Heart right ventricle (tissue), 16 donors: Measurements from ENCODE around the gene TTR. TPM values are rescaled to one million over a fixed set of nuclear protein-coding genes. Genes with fewer than 3 reads are reported as not detected.

Experiments used
- ATAC-seq, 8 donors: fragments of 200-7000 bp; cut with Tn5 transposase; one replicate each; pipeline ENCODE4 v1.9.1; 2020; ENCODE audit warnings: mild to moderate bottlenecking in 8 of 8, moderate library complexity in 8 of 8, moderate number of reproducible peaks in 1 of 8
- DNase-seq, 2 donors: peaks; one replicate each; pipeline ENCODE4 v3.0.0-alpha.2; 2020
- H3K27ac ChIP-seq, 10 donors: fragments of 200-600 bp; sonication (generic) in 2 of 10; one replicate each; pipeline versions ENCODE4 v1.5.0 to v1.8.0; 2020 to 2022; ENCODE audit warnings: mild to moderate bottlenecking in 3 of 10
- H3K27me3 ChIP-seq, 7 donors: fragments of 200-600 bp; one replicate each; pipeline ENCODE4 v1.8.0; 2021 to 2022; ENCODE audit warnings: mild to moderate bottlenecking in 2 of 7
- H3K36me3 ChIP-seq, 9 donors: fragments of 200-600 bp; sonication (generic) in 1 of 9; one replicate each; pipeline versions ENCODE4 v1.5.0 to v1.8.0; 2020 to 2022; ENCODE audit warnings: mild to moderate bottlenecking in 2 of 9
- H3K4me1 ChIP-seq, 9 donors: fragments of 200-600 bp; sonication (generic) in 1 of 9; one replicate each; pipeline versions ENCODE4 v1.5.0 to v1.8.0; 2020 to 2022; ENCODE audit warnings: mild to moderate bottlenecking in 4 of 9
- H3K4me3 ChIP-seq, 10 donors: fragments of 200-600 bp; sonication (generic) in 2 of 10; one replicate each; pipeline versions ENCODE4 v1.5.0 to v1.8.0; 2020 to 2022; ENCODE audit warnings: mild to moderate bottlenecking in 7 of 10, moderate library complexity in 2 of 10
- H3K9me3 ChIP-seq, 11 donors: fragments of 200-600 bp in 10 of 11; sonication (generic) in 2 of 11; one replicate each; pipeline versions ENCODE4 v1.5.0 to v1.8.0; 2013 to 2022; ENCODE audit warnings: mild to moderate bottlenecking in 2 of 11, control low read depth in 1 of 11, moderate library complexity in 1 of 11
- CTCF ChIP-seq, 9 donors: fragments of 200-600 bp; sonication (generic) in 2 of 9; IDR thresholded peaks; one replicate each; pipeline versions ENCODE4 v1.5.0 to v1.8.0; 2021 to 2022; ENCODE audit warnings: antibody characterized with exemption in 9 of 9, mild to moderate bottlenecking in 5 of 9, moderate library complexity in 1 of 9
- WGBS, 2 donors: extraction: QIAGEN DNeasy Blood & Tissue Kit; methylation state at CpG; one replicate each; pipeline ENCODE4 v1.1.7; 2013; ENCODE audit warnings: inconsistent platforms in 1 of 2; 5-methylcytosine and 5-hydroxymethylcytosine counted together
- intact Hi-C, 10 donors: fragments of 100-400 bp; cut with DNase I; formaldehyde crosslinking; loops; one replicate each; pipeline versions ENCODE4 v1.11.1 to v1.14.2; 2022
- long read RNA-seq, 3 donors: library from polyadenylated mRNA; unstranded; transcript quantifications; one replicate each; pipeline ENCODE4 v2.0.0, GENCODE V29; 2020 to 2021
- polyA plus RNA-seq, 2 donors: library from polyadenylated mRNA; stranded (reverse); fragments of 200-250 nt; gene quantifications; one replicate each; pipeline ENCODE4 v1.2.3, GENCODE V29; 2013
- total RNA-seq, 10 donors: library from RNA; stranded (reverse); fragmentation: NEBNext Ultra II Directional in 3 of 10; extraction: Animal tissue kit (Norgen Biotek cat#: 25700) in 3 of 10; gene quantifications; one replicate each; pipeline versions ENCODE4 v1.2.1 to v1.2.4, GENCODE V29; 2021 to 2023
- donor health status: Arrhythmogenic right ventricular cardiomyopathy.
- donor health status: ischemic (EF 13 %, LVEDD 7.1; RV severe dilation, severe dysfunction).
- donor health status: healthy with polysubstance abuse.
- donor health status: DM: no; HTN: yes; CAD: no.
- donor health status: DM: no; HTN: no; CAD: no.
- donor health status: ischemic (EF 25% LVEDD 6.9; RV normal size, moderate dysfunction).
- donor health status: ischemic (EF 25% LVEDD 5.7; RV mildly dilated, moderate dysfunction).
- donor health status: healthy.
- donor health status: DM: yes; HTN: yes; CAD: no.
- donor health status: Ischemic cardiomyopathy.
- donor health status: ischemic (EF 35%, LVEDD 5.7; RV mildly dilated, moderate dysfunction).
- donor health status: nonischemic (EF 11% LVEDD 7.7; RV severe dilation, severe dysfunction).
- donor health status: DM: yes; HTN: yes; CAD: no.
- donor health status: PGD.
- donor health status: ischemic (EF 29% LVEDD 5.4; RV normal size, mild dysfunction).
- donor health status: nonischemic (EF 23%, LVEDD 6.1; RV moderate dilation, normal function).

The TTR gene
- 1 to 10 TPM in 1 of 10 donors, not detected in 9; 1.6 TPM for total RNA-seq
- under 1 TPM in 1 of 2 donors, not detected in 1; 0.46 TPM for polyA plus RNA-seq
- long read RNA-seq, donor 1, result 0 reads
- long read RNA-seq, donor 2, result 0 reads
- long read RNA-seq, donor 3, result 0 reads

GRCh38 chr18:31591628-31592027 is at the start of gene TTR:
Gene TTR, plus strand, starts transcription at chr18:31591877. Its CDS starts 26 bp downstream, at chr18:31591903.
- intact Hi-C loops, result no loop called here
- TF ChIP-seq CTCF (IDR thresholded peaks at IDR 0.05), result no peak
- Histone ChIP-seq H3K27ac (no peak within 1 kb of the TSS), H3K9me3 (peaks cover 0 to 5% (median 0%) of the 10 kb centered on the region in 11 donors), H3K4me1 (no peaks in the 10 kb centered on the region), H3K27me3 (peaks cover 0 to 6% (median 0%) of the 10 kb centered on the region in 7 donors), H3K36me3 (no peaks in the 10 kb centered on the region), H3K4me3 (no peak within 1 kb of the TSS)
- ATAC-seq (no peak), DNase-seq (no peak)
- WGBS, 2 donors, result 67 to 72% methylated on average over 5 of the region's 5 CpGs

- no peaks in the 10 kb centered on the region for H3K9me3 ChIP-seq
- H3K27ac ChIP-seq, result no peak overlapping the region
- no peak overlapping the region for H3K4me3 ChIP-seq
- no peak for TF ChIP-seq CTCF (IDR thresholded peaks at IDR 0.05)
- H3K27me3 ChIP-seq, result no peaks in the 10 kb centered on the region
- ATAC-seq, result no peak
- 73 to 74% methylated on average over 2 of the region's 2 CpGs for WGBS, 2 donors
- intact Hi-C loops, result no loop called here
- H3K36me3 ChIP-seq, result peaks cover 0 to 49% (median 5%) of the 10 kb centered on the region in 9 donors
- DNase-seq, result no peak
- no peaks in the 10 kb centered on the region for H3K4me1 ChIP-seq
Observed at GRCh38 chr18:31546476-31546875, 45.2 kb upstream of the TTR start.

GRCh38 chr18:31548853-31549252 is 42.8 kb upstream of the TTR start:
- DNase-seq, result no peak
- intact Hi-C loops, result no loop called here
- Histone ChIP-seq H3K9me3 (no peaks in the 10 kb centered on the region), H3K4me1 (no peaks in the 10 kb centered on the region), H3K27ac (no peak overlapping the region), H3K4me3 (no peak overlapping the region), H3K27me3 (peaks cover 0 to 7% (median 0%) of the 10 kb centered on the region in 7 donors), H3K36me3 (peaks cover 0 to 29% (median 0%) of the 10 kb centered on the region in 9 donors)
- no peak for ATAC-seq
- WGBS, 2 donors, result 88 to 91% methylated on average over 2 of the region's 2 CpGs
- TF ChIP-seq CTCF (IDR thresholded peaks at IDR 0.05), result no peak

- no peak for DNase-seq
Observed at GRCh38 chr18:31549416-31549815, 42.3 kb upstream of the TTR start.

More at GRCh38 chr18:31549416-31549815, 42.3 kb upstream of the TTR start:
- H3K27ac ChIP-seq, result no peak overlapping the region
- TF ChIP-seq CTCF (IDR thresholded peaks at IDR 0.05), result no peak
- peaks cover 0 to 29% (median 0%) of the 10 kb centered on the region in 9 donors for H3K36me3 ChIP-seq
- ATAC-seq, result no peak
- H3K9me3 ChIP-seq, result no peaks in the 10 kb centered on the region
- peaks cover 0 to 8% (median 0%) of the 10 kb centered on the region in 7 donors for H3K27me3 ChIP-seq
- 90 to 93% methylated on average over 4 of the region's 4 CpGs for WGBS, 2 donors
- H3K4me3 ChIP-seq, result no peak overlapping the region
- intact Hi-C loops, result no loop called here
- H3K4me1 ChIP-seq, result no peaks in the 10 kb centered on the region
